ENCODE data around the gene GLUD1. TPM values are rescaled to one million over a fixed set of nuclear protein-coding genes. Genes with fewer than 3 reads are reported as not detected.
"Not testable (repeated sequence)": the region's sequence is repeated elsewhere in the genome, so short reads cannot be mapped to it uniquely, and the experiment has no call there.

GLUD1 gene
- total RNA-seq, 1 experiment from 2014 or later, result 67.9 TPM

DNA sequence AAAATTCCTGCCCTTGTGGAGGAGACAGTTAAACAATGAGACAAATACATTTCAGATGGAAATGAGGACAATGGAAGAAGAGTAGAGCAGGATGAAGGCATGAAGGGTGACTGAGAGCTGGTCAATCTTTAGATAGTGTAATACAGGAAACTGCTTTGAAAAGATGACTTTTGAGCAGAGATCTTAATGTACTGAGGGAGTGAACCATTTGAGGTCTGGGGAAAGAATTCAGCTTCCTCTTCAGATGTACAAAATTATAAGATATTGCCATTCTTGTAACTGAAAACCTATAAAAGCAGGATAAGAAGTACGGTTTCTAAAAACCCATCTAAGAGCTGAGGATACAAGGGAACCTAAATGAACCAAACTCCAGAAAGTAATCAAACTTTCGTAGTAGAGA is 39.3 kb upstream of the GLUD1 start:
- BruUV-seq (replicated peaks); POLR2A ChIA-PET (ENCODE audit: unreplicated experiment); H3K4me1 ChIP-seq (ENCODE audit: insufficient read depth, low read length); CTCF ChIA-PET; H3K9ac ChIP-seq (ENCODE audit: low read length); H3K79me2 ChIP-seq (ENCODE audit: low read length); H3K36me3 ChIP-seq (ENCODE audit: low read depth, low read length); DNase-seq; ATAC-seq; H3K9me2 ChIP-seq (replicated peaks; ENCODE audit: low read length); H3K27me3 ChIP-seq (ENCODE audit: low read length); H3F3A ChIP-seq (ENCODE audit: low read length, unreplicated experiment); H4K20me1 ChIP-seq (ENCODE audit: low read length); H3K4me3 ChIP-seq (ENCODE audit: low read length); H3K27ac ChIP-seq (ENCODE audit: low read length); intact Hi-C loops (cut with micrococcal nuclease); H3K9me3 ChIP-seq (ENCODE audit: low read length); H3K4me2 ChIP-seq (ENCODE audit: low read length); H2AFZ ChIP-seq (ENCODE audit: low read length): not testable (repeated sequence)

- H3K27me3 ChIP-seq (ENCODE audit: low read length); H3K9me2 ChIP-seq (replicated peaks; ENCODE audit: low read length); H2AFZ ChIP-seq (ENCODE audit: low read length); H3K9ac ChIP-seq (ENCODE audit: low read length); ATAC-seq; intact Hi-C loops (cut with micrococcal nuclease); DNase-seq; H3K4me2 ChIP-seq (ENCODE audit: low read length); H3K36me3 ChIP-seq (ENCODE audit: low read depth, low read length); H4K20me1 ChIP-seq (ENCODE audit: low read length); POLR2A ChIA-PET (ENCODE audit: unreplicated experiment); H3K79me2 ChIP-seq (ENCODE audit: low read length); H3K4me1 ChIP-seq (ENCODE audit: insufficient read depth, low read length); CTCF ChIA-PET; BruUV-seq (replicated peaks); H3K4me3 ChIP-seq (ENCODE audit: low read length); H3K9me3 ChIP-seq (ENCODE audit: low read length); H3K27ac ChIP-seq (ENCODE audit: low read length); H3F3A ChIP-seq (ENCODE audit: low read length, unreplicated experiment): not testable (repeated sequence)
These were observed 37.5 kb upstream of the GLUD1 start for GRCh38 chr10:87132176-87132575.

GRCh38 chr10:87127607-87128156 is 33.0 kb upstream of the GLUD1 start:
- H3K27me3 ChIP-seq (ENCODE audit: low read length); H4K20me1 ChIP-seq (ENCODE audit: low read length); H3K4me3 ChIP-seq (ENCODE audit: low read length); H3K27ac ChIP-seq (ENCODE audit: low read length); H3K36me3 ChIP-seq (ENCODE audit: low read depth, low read length); H3F3A ChIP-seq (ENCODE audit: low read length, unreplicated experiment); H2AFZ ChIP-seq (ENCODE audit: low read length); H3K9me2 ChIP-seq (replicated peaks; ENCODE audit: low read length); ATAC-seq; H3K4me2 ChIP-seq (ENCODE audit: low read length); H3K4me1 ChIP-seq (ENCODE audit: insufficient read depth, low read length); H3K79me2 ChIP-seq (ENCODE audit: low read length); H3K9me3 ChIP-seq (ENCODE audit: low read length); BruUV-seq (replicated peaks); DNase-seq; POLR2A ChIA-PET (ENCODE audit: unreplicated experiment); H3K9ac ChIP-seq (ENCODE audit: low read length); CTCF ChIA-PET; intact Hi-C loops (cut with micrococcal nuclease): not testable (repeated sequence)

DNA sequence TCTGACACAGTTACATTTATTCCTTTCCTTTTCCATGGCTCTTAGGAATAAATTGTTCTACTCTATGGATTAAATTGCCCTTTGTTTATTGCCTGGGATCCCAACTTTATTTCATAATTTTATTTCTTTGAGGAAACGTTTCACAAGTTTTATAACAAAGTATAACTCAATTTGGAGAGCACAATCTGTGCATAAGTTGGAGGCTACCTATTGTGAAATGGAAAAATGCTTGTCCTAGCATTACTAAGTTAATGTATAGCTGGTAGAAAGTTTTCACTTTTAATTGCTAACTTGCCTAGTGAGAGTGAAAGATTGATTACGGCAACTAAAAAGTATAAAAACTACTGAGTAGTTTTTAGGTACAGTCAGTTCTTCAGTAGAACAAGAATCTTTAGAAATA is 32.4 kb upstream of the GLUD1 start:
- H3K4me2 ChIP-seq (ENCODE audit: low read length); DNase-seq; H3K27ac ChIP-seq (ENCODE audit: low read length); H3F3A ChIP-seq (ENCODE audit: low read length, unreplicated experiment); H3K36me3 ChIP-seq (ENCODE audit: low read depth, low read length); H3K4me3 ChIP-seq (ENCODE audit: low read length); ATAC-seq; H3K4me1 ChIP-seq (ENCODE audit: insufficient read depth, low read length); CTCF ChIA-PET; POLR2A ChIA-PET (ENCODE audit: unreplicated experiment); BruUV-seq (replicated peaks); H3K9ac ChIP-seq (ENCODE audit: low read length); H3K79me2 ChIP-seq (ENCODE audit: low read length); H3K9me3 ChIP-seq (ENCODE audit: low read length); H3K9me2 ChIP-seq (replicated peaks; ENCODE audit: low read length); H4K20me1 ChIP-seq (ENCODE audit: low read length); H3K27me3 ChIP-seq (ENCODE audit: low read length); intact Hi-C loops (cut with micrococcal nuclease); H2AFZ ChIP-seq (ENCODE audit: low read length): not testable (repeated sequence)

DNA sequence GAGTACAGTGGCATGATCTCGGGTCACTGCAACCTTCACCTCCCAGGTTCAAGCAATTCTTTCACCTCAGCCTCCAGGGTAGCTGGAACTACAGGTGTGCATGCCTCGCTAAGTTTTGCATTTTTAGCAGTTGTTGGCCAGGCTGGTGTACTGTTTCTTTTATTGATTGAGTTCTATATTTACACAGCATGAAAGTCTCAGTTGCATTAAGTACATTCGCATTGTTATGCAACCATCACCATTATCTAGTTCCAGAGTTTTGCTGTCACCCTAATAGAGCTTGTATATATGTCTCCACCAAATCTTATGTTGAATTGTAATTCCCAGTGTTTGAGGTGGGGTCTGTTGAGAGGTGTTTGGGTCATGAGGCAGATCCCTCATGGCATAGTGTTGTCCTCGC is 28.7 kb upstream of the GLUD1 start:
- H3K79me2 ChIP-seq (ENCODE audit: low read length); intact Hi-C loops (cut with micrococcal nuclease); H3K4me2 ChIP-seq (ENCODE audit: low read length); H3K9ac ChIP-seq (ENCODE audit: low read length); H3K27me3 ChIP-seq (ENCODE audit: low read length); H3K4me1 ChIP-seq (ENCODE audit: insufficient read depth, low read length); POLR2A ChIA-PET (ENCODE audit: unreplicated experiment); DNase-seq; CTCF ChIA-PET; H2AFZ ChIP-seq (ENCODE audit: low read length); H3K4me3 ChIP-seq (ENCODE audit: low read length); H3F3A ChIP-seq (ENCODE audit: low read length, unreplicated experiment); H3K9me3 ChIP-seq (ENCODE audit: low read length); H3K36me3 ChIP-seq (ENCODE audit: low read depth, low read length); H4K20me1 ChIP-seq (ENCODE audit: low read length); H3K9me2 ChIP-seq (replicated peaks; ENCODE audit: low read length); H3K27ac ChIP-seq (ENCODE audit: low read length); BruUV-seq (replicated peaks); ATAC-seq: not testable (repeated sequence)

DNA sequence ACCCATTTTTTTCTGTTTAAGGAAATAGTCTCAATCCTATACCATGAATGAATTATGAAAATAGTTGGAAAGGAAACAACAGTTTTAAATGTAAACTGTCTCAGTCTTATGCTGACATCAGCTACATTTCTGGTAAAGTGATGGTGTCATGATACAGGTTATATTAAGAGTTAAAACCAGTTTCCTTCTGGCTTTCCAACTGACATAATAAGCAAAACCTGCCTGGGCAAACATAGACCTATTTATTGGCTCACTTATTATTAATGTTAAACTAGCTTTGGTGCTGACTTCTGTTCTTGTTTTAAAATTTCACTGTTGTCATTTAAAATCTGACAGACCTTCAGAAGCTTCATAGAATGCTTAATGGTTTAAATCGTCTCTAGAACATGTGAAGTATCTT is 24.4 kb upstream of the GLUD1 start:
- H4K20me1 ChIP-seq (ENCODE audit: low read length); H3K9ac ChIP-seq (ENCODE audit: low read length); POLR2A ChIA-PET (ENCODE audit: unreplicated experiment); H3K9me2 ChIP-seq (replicated peaks; ENCODE audit: low read length); H3K9me3 ChIP-seq (ENCODE audit: low read length); H3K79me2 ChIP-seq (ENCODE audit: low read length); H3K27me3 ChIP-seq (ENCODE audit: low read length); H3F3A ChIP-seq (ENCODE audit: low read length, unreplicated experiment); H3K4me1 ChIP-seq (ENCODE audit: insufficient read depth, low read length); CTCF ChIA-PET; DNase-seq; ATAC-seq; H3K27ac ChIP-seq (ENCODE audit: low read length); H3K36me3 ChIP-seq (ENCODE audit: low read depth, low read length); BruUV-seq (replicated peaks); H3K4me3 ChIP-seq (ENCODE audit: low read length); intact Hi-C loops (cut with micrococcal nuclease); H2AFZ ChIP-seq (ENCODE audit: low read length); H3K4me2 ChIP-seq (ENCODE audit: low read length): not testable (repeated sequence)

- H3K4me1 ChIP-seq (ENCODE audit: insufficient read depth, low read length); H3K27ac ChIP-seq (ENCODE audit: low read length); CTCF ChIA-PET; H4K20me1 ChIP-seq (ENCODE audit: low read length); BruUV-seq (replicated peaks); intact Hi-C loops (cut with micrococcal nuclease); H3K4me2 ChIP-seq (ENCODE audit: low read length); H3K9me2 ChIP-seq (replicated peaks; ENCODE audit: low read length); H3K27me3 ChIP-seq (ENCODE audit: low read length); H3K4me3 ChIP-seq (ENCODE audit: low read length); H3K36me3 ChIP-seq (ENCODE audit: low read depth, low read length); H3K9ac ChIP-seq (ENCODE audit: low read length); H3F3A ChIP-seq (ENCODE audit: low read length, unreplicated experiment); POLR2A ChIA-PET (ENCODE audit: unreplicated experiment); H3K9me3 ChIP-seq (ENCODE audit: low read length); H3K79me2 ChIP-seq (ENCODE audit: low read length); H2AFZ ChIP-seq (ENCODE audit: low read length): not testable (repeated sequence)
- DNase-seq (peak; percentile 2), ATAC-seq (peak; percentile 79)
These were observed 23.5 kb upstream of the GLUD1 start for GRCh38 chr10:87118122-87118521.
